MM.1S (cell line): Measurements from ENCODE around the gene LY86.

Experiments used
- DNase-seq: peaks from one replicate; pipeline ENCODE4 v3.0.0-alpha.2; 2015
- H2AFZ ChIP-seq: fragments of 300-600 bp; sonication (generic); 2 replicates; pipeline ENCODE4 v1.6.0; 2016; ENCODE audit warnings: antibody characterized with exemption, low read length
- H3F3A ChIP-seq: fragments of 300-600 bp; sonication (generic); 2 replicates; pipeline ENCODE4 v1.6.1; 2016; ENCODE audit warnings: mild to moderate bottlenecking, antibody characterized with exemption, low read length, moderate library complexity, mixed read lengths; ENCODE audit not compliant: insufficient read depth
- H3K27ac ChIP-seq: fragments of 300-600 bp; sonication (generic); 2 replicates; pipeline ENCODE4 v1.5.1; 2016; ENCODE audit warnings: mild to moderate bottlenecking, low read length
- H3K27me3 ChIP-seq: fragments of 300-600 bp; sonication (generic); replicated peaks from 2 replicates; pipeline ENCODE4 v1.6.0; 2016; ENCODE audit warnings: low read length; ENCODE audit not compliant: insufficient read depth
- H3K36me3 ChIP-seq: fragments of 300-600 bp; sonication (generic); replicated peaks from 2 replicates; pipeline ENCODE4 v1.6.1; 2016; ENCODE audit warnings: mild to moderate bottlenecking, low read length, mixed read lengths; ENCODE audit not compliant: insufficient read depth
- H3K4me1 ChIP-seq: fragments of 300-600 bp; sonication (generic); 2 replicates; pipeline ENCODE4 v1.6.1; 2016; ENCODE audit warnings: low read length, mixed read lengths
- H3K4me2 ChIP-seq: fragments of 300-600 bp; sonication (generic); 2 replicates; pipeline ENCODE4 v1.6.0; 2016; ENCODE audit warnings: low read depth, low read length
- H3K4me3 ChIP-seq: fragments of 300-600 bp; sonication (generic); 2 replicates; pipeline ENCODE4 v1.5.1; 2016; ENCODE audit warnings: low read length, mixed read lengths
- H3K79me2 ChIP-seq: fragments of 300-600 bp; sonication (generic); 2 replicates; pipeline ENCODE4 v1.6.1; 2016; ENCODE audit warnings: mixed run types, low read length, mixed read lengths
- H3K9ac ChIP-seq: fragments of 300-600 bp; sonication (generic); 2 replicates; pipeline ENCODE4 v1.6.1; 2016; ENCODE audit warnings: low read length, mixed read lengths
- H3K9me2 ChIP-seq: fragments of 300-600 bp; sonication (generic); replicated peaks from 2 replicates; pipeline ENCODE4 v1.6.1; 2016; ENCODE audit warnings: mild to moderate bottlenecking, low read length, mixed read lengths; ENCODE audit not compliant: insufficient read depth
- H3K9me3 ChIP-seq: fragments of 300-600 bp; sonication (generic); replicated peaks from 2 replicates; pipeline ENCODE4 v1.6.1; 2016; ENCODE audit warnings: mild to moderate bottlenecking, low read length, mixed read lengths; ENCODE audit not compliant: insufficient read depth
- H4K20me1 ChIP-seq: fragments of 300-600 bp; sonication (generic); 2 replicates; pipeline ENCODE4 v1.6.1; 2016; ENCODE audit warnings: mild to moderate bottlenecking, low read length, moderate library complexity, mixed read lengths; ENCODE audit not compliant: insufficient read depth
- EZH2 ChIP-seq: fragments of 300-600 bp; sonication (generic); optimal IDR thresholded peaks from 2 replicates; pipeline ENCODE3; 2017; ENCODE audit warnings: low read depth, mild to moderate bottlenecking, antibody characterized with exemption, low read length, mixed read lengths
- EZH2phosphoT487 ChIP-seq: fragments of 300-600 bp; sonication (generic); IDR thresholded peaks from 2 replicates; pipeline ENCODE4 v1.6.1; 2018; ENCODE audit warnings: antibody characterized with exemption, low read length
- TF ChIP-seq, protein P1 (sequence below): fragments of 300-600 bp; sonication (generic); IDR thresholded peaks from 2 replicates; pipeline ENCODE4 v1.5.1; 2016; ENCODE audit warnings: antibody characterized with exemption, low read length, mixed read lengths

LY86 gene

DNA sequence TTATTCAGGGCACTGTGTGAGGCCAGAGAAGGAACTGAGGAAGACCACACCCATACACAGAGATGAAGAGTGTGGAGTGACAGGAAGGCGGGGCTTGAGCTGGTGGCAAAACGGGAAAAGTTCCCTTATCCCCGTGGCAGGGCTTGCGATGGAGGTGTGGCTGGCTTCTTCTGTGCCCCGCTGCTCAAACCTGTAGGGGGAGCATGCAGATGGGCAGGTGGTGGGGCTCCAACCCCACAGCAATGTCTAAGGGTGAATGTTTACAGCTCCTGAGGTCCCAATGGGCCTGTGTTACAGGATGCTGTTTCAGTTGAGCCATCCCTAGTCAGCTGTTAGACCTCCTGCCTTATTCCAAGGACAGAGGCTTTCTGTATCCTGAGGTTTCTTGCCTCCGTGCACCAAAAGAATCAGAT, 105.9 kb downstream of the LY86 start:
- DNase-seq, result no peak
- Histone ChIP-seq H3K9ac (no peak overlapping the region), H3K9me2 (no peaks in the 10 kb centered on the region), H3K4me2 (no peak overlapping the region), H3K9me3 (no peaks in the 10 kb centered on the region), H3F3A (no peaks in the 10 kb centered on the region), H3K4me1 (no peaks in the 10 kb centered on the region), H2AFZ (no peak overlapping the region), H3K36me3 (no peaks in the 10 kb centered on the region), H3K27me3 (no peaks in the 10 kb centered on the region), H3K4me3 (no peak overlapping the region), H3K27ac (no peak overlapping the region), H4K20me1 (no peaks in the 10 kb centered on the region), H3K79me2 (no peaks in the 10 kb centered on the region)
- TF ChIP-seq EZH2 (no peak), EZH2phosphoT487 (no peak)
- TF ChIP-seq, protein P1, sequence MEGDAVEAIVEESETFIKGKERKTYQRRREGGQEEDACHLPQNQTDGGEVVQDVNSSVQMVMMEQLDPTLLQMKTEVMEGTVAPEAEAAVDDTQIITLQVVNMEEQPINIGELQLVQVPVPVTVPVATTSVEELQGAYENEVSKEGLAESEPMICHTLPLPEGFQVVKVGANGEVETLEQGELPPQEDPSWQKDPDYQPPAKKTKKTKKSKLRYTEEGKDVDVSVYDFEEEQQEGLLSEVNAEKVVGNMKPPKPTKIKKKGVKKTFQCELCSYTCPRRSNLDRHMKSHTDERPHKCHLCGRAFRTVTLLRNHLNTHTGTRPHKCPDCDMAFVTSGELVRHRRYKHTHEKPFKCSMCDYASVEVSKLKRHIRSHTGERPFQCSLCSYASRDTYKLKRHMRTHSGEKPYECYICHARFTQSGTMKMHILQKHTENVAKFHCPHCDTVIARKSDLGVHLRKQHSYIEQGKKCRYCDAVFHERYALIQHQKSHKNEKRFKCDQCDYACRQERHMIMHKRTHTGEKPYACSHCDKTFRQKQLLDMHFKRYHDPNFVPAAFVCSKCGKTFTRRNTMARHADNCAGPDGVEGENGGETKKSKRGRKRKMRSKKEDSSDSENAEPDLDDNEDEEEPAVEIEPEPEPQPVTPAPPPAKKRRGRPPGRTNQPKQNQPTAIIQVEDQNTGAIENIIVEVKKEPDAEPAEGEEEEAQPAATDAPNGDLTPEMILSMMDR, result no peak

DNA sequence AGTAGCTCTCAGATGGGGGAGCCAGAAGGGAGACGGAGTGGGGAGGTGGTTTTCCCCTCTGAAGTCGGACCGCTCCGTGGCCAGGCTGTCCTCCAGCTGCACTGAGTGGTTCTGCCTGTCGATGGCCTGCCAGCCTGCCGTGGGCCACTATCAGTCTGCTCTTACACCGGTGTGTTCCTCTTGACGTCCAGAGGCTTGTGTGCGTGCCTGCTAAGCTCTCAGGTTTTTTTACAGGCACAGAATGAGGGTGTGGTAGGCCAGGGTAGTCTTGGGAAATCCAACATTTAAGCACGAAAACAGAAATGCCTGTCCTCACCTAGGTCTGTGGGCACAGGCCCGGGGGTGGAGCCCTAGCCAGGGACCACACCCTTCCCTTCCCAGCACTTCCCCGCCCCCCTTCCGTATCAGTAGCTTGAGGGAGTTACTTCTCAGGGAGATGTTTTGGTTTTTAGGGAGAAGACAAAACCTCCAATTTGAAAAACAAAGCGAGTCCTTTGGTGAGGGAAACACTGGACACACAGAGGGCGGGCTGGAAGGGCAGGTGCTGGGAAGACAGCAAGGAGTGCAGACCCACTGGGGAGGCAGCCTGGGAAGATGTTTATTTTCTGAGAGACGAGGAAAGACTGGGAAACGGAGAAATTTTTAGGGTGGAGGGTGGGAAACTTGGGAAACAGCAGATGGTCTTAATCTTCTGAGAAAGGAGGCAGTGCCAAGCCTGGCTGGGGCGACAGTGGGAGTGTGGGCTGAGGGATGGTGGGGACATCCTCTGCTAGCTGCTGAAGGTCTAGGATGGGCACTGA, 106.5 kb downstream of the LY86 start:
- no peak overlapping the region for H3K4me3 ChIP-seq
- H3K79me2 ChIP-seq, result no peaks in the 10 kb centered on the region
- DNase-seq, result no peak
- no peak overlapping the region for H3K4me2 ChIP-seq
- no peaks in the 10 kb centered on the region for H3K36me3 ChIP-seq
- no peak overlapping the region for H2AFZ ChIP-seq
- H3F3A ChIP-seq, result no peaks in the 10 kb centered on the region
- TF ChIP-seq, protein P1, result no peak
- TF ChIP-seq EZH2 (no peak), EZH2phosphoT487 (no peak)
- H3K4me1 ChIP-seq, result no peaks in the 10 kb centered on the region
- no peak overlapping the region for H3K9ac ChIP-seq
- no peaks in the 10 kb centered on the region for H3K9me2 ChIP-seq
- no peaks in the 10 kb centered on the region for H3K27me3 ChIP-seq
- H3K27ac ChIP-seq, result no peak overlapping the region
- H4K20me1 ChIP-seq, result no peaks in the 10 kb centered on the region
- H3K9me3 ChIP-seq, result no peaks in the 10 kb centered on the region

DNA sequence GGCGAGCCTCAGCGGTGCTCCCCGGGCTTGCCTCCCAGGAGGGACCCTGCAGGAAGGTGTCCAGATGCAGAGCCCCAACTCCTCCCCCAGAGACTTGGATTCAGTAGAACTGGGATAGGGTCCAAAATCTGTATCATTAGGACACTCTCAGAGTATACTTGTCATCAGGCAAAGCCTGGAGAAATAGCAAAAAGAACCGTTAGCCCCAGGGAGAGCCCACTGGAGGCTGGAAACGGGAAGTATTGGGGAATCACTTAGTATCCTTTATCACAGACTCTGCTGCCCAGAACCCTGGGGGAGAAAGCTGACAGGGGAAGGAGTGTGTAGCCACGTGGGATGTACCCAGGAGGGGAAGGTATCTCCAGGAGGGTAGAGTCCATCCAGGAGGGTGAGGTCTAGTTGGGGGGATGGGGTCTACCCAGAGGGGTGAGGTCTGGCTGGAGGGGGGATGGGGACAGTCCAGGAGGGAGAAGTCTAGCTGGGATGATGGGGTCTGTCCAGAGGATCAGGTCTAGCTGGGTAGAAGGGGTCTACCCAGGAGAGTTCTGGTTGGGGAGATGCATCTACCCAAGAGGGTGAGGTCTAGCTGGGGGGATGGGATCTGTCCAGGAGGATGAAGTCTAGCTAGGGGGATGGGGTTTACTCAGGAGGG, 107.2 kb downstream of the LY86 start:
- Histone ChIP-seq H2AFZ (no peak overlapping the region), H3K9me3 (no peaks in the 10 kb centered on the region), H3F3A (no peaks in the 10 kb centered on the region), H3K4me2 (no peak overlapping the region), H3K4me3 (no peak overlapping the region), H3K9me2 (no peaks in the 10 kb centered on the region), H4K20me1 (no peaks in the 10 kb centered on the region), H3K27me3 (no peaks in the 10 kb centered on the region), H3K4me1 (no peaks in the 10 kb centered on the region), H3K9ac (no peak overlapping the region), H3K27ac (no peak overlapping the region), H3K36me3 (no peaks in the 10 kb centered on the region), H3K79me2 (no peaks in the 10 kb centered on the region)
- no peak for TF ChIP-seq EZH2phosphoT487
- TF ChIP-seq, protein P1, result no peak
- TF ChIP-seq EZH2, result no peak
- no peak for DNase-seq
